NCI-H2196 treated with DMSO at 0.1 percent for 48 hours (cell line): ENCODE data around the gene PLOD2.

Experiments
- DNase-seq: peaks from one replicate; lab custom pipeline; 2025; ENCODE audit not compliant: unreplicated experiment; lab: John Stamatoyannopoulos, UW

PLOD2 gene

GRCh38 chr3:146101538-146101937 lies 59.4 kb downstream of the PLOD2 start:
- no peak for DNase-seq

GRCh38 chr3:146100825-146101444 lies 60.0 kb downstream of the PLOD2 start:
- no peak for DNase-seq

GRCh38 chr3:146100180-146100579 lies 60.8 kb downstream of the PLOD2 start:
- no peak for DNase-seq

- DNase-seq = no peak
These were observed 61.7 kb downstream of the PLOD2 start for GRCh38 chr3:146099316-146099715.

DNA sequence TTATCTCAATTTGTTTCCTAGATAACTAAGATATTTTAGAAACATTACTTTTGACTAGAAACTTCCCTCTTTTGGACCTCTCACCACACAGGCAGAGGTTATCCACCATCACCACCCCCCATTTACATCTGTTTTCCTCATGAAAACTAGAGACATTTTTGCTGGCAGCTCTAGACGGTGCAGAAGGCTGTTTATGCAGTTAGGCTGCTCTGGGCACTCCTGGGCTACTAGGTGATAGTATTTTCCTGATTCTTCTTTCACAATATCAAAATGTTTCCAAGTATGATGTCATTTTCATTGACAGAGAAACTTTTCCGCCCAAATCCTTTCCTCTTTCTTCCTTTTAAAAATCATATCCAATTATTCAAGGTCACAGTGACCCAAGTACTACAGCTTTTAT lies 67.1 kb downstream of the PLOD2 start:
- DNase-seq = no peak

GRCh38 chr3:146092230-146092629 lies 68.8 kb downstream of the PLOD2 start:
- DNase-seq = no peak

DNA sequence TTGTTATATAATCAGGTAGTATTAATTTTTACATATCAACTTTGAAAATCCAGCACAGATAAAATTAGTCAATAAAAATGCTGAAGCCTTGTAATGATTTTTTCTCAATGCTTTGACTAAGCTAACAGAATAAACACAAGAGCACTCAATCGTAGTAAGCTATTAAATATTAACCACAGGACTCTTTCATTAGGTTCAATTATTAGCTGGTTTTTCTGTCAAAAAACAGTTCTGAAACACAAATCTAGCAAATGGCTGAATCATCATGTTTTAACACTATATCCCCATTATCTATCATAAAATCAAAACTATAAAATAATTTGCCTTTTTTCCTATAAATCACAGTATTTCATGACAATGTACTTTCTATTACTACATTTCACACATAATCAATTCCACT lies 69.6 kb downstream of the PLOD2 start:
- no peak for DNase-seq

DNA sequence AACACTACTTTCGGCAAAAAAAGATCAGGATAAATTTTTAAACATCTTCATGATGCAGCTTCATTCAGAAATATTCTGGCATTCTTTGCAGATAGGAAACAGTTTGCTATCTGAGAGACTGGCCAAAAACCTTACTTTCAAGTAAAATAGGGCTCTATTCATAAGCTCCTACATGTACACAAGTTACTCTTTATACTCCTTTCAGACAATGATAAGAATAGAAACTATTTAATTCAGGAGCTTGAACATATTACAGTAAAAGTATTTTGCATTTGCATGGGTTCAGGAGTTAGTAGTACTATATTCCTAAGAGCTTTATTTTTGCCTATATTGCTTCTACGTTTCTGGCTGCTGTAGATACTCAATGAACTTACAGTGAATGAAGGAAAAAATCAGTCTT lies 70.5 kb downstream of the PLOD2 start:
- DNase-seq = no peak

DNA sequence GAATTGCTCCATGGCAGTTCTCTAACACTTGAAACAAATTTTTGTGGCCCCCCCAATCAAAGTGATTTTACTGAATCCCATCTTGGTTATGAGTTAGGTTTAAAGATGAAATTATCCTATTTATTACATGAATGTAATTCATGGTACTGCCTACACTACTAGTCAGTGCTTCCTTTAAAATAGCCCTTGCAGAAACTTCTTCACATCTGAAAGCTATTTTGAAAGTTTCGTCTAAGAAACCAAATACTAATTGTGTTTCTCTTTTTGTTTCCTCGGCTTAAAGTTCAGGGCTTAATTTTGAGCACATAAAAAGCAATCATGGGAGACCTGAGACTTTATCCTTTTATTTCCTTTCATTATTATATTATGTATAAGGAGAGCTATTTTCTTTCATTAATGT lies 72.1 kb downstream of the PLOD2 start:
- DNase-seq = no peak

GRCh38 chr3:146087116-146087515 lies 73.9 kb downstream of the PLOD2 start:
- no peak for DNase-seq

- DNase-seq = no peak
These were observed 74.8 kb downstream of the PLOD2 start for GRCh38 chr3:146086211-146086610.

GRCh38 chr3:146085678-146086077 lies 75.3 kb downstream of the PLOD2 start:
- DNase-seq = no peak

GRCh38 chr3:146080578-146080977 lies 80.4 kb downstream of the PLOD2 start:
- DNase-seq = no peak

- DNase-seq = no peak
These were observed 83.0 kb downstream of the PLOD2 start for GRCh38 chr3:146078031-146078430.

DNA sequence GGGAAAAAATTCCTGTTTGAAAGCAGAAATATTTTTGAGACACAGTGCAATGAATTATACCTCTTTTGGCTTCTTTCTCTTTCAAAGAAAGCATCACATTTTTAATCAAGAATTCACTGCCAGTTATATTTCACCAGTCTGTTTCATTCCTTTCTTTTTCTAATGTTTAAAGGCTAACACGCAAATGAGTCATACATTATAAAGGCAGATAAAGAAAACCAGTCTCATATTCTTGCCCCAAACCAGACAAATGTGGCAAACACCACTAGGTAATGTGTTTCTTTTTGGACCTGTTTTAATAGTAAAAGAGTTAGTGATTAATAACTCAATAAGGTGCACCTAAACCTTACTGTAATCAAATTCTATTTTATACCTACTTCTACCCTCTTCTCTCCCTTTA lies 83.8 kb downstream of the PLOD2 start:
- DNase-seq = no peak

DNA sequence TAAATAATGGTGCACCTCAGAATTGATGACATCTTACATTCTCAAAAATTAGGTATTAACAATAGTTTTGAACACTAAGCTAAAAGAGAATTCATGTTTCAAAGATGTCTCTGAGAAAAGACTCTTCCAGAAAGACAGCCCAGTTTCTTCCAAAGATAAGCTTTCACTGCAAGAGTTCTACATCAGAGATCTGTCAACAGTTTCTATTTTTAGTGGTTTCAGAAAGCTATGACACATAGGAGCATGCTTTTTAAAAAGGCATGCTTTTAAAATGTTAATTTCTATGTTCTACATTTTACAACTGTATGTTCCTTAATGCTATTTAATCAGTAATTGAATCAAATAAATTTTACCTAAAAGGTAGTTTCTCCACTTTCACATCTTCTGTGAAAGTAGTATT lies 88.2 kb downstream of the PLOD2 start:
- no peak for DNase-seq

DNA sequence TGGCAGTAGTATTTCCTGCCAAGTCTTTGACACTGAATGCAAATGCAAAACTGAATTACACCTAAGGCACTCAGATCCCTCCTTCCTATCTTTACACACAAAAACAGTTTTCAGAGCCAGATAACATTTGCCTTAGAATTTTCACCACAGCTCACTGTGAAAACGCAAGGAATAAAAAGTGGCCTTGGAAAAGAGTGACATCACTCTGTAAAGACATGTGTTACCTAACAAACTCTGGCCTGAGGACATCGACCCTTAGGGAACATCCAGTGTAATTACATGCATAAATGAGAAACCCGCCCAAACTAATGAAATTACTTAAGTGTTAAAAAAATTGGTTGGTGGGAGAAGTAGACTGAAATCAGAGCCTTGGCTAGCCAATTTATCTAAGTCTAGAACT lies 88.9 kb downstream of the PLOD2 start:
- DNase-seq = no peak

DNA sequence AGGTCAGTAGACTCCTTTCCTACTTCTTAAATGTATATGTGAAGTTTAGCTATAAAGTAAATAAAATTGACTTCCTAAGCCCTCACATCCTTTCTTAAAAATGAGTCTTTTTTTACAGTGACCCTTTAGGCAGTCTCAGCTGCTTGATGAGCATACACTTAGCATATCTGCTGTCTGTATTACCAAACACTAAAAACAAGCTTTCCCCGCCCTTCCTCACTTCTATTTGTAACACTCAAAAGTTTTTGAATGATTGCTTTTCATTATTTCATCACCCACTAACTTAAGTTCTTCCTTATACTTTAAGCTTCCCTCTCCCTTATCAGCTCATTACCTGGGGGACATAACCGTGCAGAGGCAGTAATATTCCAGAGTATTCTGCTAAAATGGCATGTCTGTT lies 89.4 kb downstream of the PLOD2 start:
- DNase-seq = no peak

- DNase-seq = no peak
These were observed 93.9 kb downstream of the PLOD2 start for GRCh38 chr3:146067048-146067447.

GRCh38 chr3:146065573-146066006 lies 95.4 kb downstream of the PLOD2 start:
- DNase-seq = no peak

GRCh38 chr3:146058241-146058640 lies 102.7 kb downstream of the PLOD2 start:
- no peak for DNase-seq

DNA sequence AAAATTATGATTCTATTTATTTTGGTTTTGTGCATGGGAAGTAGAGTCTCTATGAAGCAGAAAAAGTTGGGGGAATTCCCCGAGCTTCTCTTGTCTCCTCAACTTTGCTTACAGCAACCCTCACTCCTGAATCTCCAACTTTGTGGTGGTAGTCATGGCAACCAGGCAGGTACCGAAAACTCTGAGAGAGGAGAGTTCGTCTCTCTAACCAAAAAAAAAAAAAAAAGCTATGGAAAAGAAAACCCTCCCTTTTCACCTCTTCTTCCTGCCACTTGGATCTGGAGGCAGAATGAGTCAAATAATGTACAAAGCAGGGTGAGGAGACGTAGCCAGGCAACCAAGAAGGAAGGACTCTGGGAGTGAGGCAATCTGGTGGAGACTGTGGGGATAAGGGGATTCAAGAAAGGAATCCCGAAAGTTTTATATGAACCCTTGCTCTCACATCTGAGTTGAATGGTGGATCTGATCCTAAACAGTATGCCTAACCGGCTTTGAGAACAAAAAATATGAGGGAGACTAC lies 108.1 kb downstream of the PLOD2 start:
- no peak for DNase-seq

DNA sequence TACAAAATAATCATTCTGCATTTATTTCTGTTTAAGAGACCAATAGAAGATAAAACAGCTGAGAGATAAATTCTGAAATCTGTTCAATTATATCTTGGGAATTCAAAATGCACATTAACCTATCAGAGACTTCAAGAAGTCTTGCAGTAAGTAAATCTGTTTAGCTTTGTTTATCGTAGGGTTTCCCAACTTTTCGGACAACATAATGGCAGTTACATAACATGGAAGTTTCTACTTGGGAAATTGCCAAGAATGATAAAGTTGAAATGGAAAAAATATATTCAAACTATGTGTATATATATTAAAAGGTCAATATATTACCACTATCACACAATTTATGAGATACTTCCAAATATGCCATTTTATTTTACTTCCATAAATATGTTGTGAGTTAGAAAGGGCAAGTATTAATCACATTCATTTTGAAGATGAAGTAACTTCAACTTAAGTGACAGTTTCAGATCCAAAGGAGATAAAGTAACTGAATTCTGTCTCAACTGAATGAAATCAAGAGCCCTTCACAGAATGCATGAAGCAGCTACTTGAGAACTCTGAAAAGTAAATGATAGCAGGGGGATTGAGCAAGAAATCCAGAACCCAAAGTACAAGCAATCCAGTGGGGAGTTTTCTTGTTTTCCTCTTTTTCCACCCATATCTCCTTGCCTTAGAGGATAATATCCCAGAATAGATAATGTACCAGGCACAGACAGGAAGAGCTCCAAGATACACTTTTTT lies 108.8 kb downstream of the PLOD2 start:
- no peak for DNase-seq
